A673 (cell line): ENCODE measurements around the gene FZD10. TPM values are rescaled to one million over a fixed set of nuclear protein-coding genes. Genes with fewer than 3 reads are reported as not detected.

ENCODE experiments used
- BruUV-seq: library from RNA; stranded (reverse); fragments of 400-500 nt; replicated peaks from 2 replicates; lab custom pipeline; 2021; lab: Mats Ljungman, UMichigan
- CTCF ChIA-PET: fragments of 300-600 bp; sonication (Branson Sonifier 250); formaldehyde crosslinking; loops from one replicate; lab custom pipeline; 2022; ENCODE audit warnings: antibody characterized with exemption; lab: Charles Lee
- POLR2A ChIA-PET: fragments of 300-600 bp; sonication (Branson Sonifier 250); formaldehyde crosslinking; loops from one replicate; lab custom pipeline; 2022; ENCODE audit warnings: antibody characterized with exemption; ENCODE audit not compliant: low non-redundant PET; lab: Charles Lee
- DNase-seq: peaks from one replicate; pipeline ENCODE4 v3.0.0-alpha.2; 2015; ENCODE audit warnings: low spot score
- H3K27ac ChIP-seq: fragments of 200-600 bp; sonication (generic); 2 replicates; pipeline ENCODE4 v1.5.1; 2016; ENCODE audit warnings: mixed run types, low read depth, mild to moderate bottlenecking, mixed read lengths, antibody characterized with exemption, low read length; ENCODE audit not compliant: poor library complexity, severe bottlenecking
- H3K27me3 ChIP-seq: fragments of 200-600 bp; sonication (generic); replicated peaks from 2 replicates; pipeline ENCODE4 v1.6.1; 2017; ENCODE audit warnings: mixed run types, low read depth, mild to moderate bottlenecking, mixed read lengths, antibody characterized with exemption, low read length; ENCODE audit not compliant: insufficient read depth, poor library complexity
- H3K36me3 ChIP-seq: fragments of 200-600 bp; sonication (generic); 2 replicates; pipeline ENCODE4 v1.6.1; 2016; ENCODE audit warnings: mixed run types, mild to moderate bottlenecking, mixed read lengths, antibody characterized with exemption, low read length; ENCODE audit not compliant: insufficient read depth, poor library complexity, severe bottlenecking
- H3K4me1 ChIP-seq: fragments of 200-600 bp; sonication (generic); 2 replicates; pipeline ENCODE4 v1.6.1; 2017; ENCODE audit warnings: mixed run types, mild to moderate bottlenecking, mixed read lengths, antibody characterized with exemption, low read length; ENCODE audit not compliant: insufficient read depth, poor library complexity, severe bottlenecking
- H3K4me3 ChIP-seq: fragments of 200-600 bp; sonication (generic); 2 replicates; pipeline ENCODE4 v1.5.1; 2016; ENCODE audit warnings: low read depth, mixed run types, mild to moderate bottlenecking, mixed read lengths, low read length; ENCODE audit not compliant: poor library complexity, severe bottlenecking
- H3K9me3 ChIP-seq: fragments of 200-600 bp; sonication (generic); 2 replicates; pipeline ENCODE4 v1.6.1; 2016; ENCODE audit warnings: mixed run types, low read depth, mild to moderate bottlenecking, mixed read lengths, antibody characterized with exemption, low read length; ENCODE audit not compliant: poor library complexity, severe bottlenecking
- CTCF ChIP-seq: fragments of 300-800, 200-600 bp; sonication (generic); conservative IDR thresholded peaks from 2 replicates; pipeline ENCODE4 v1.5.1; 2017; ENCODE audit warnings: low read depth, mild to moderate bottlenecking, antibody characterized with exemption, low read length, moderate library complexity, mixed read lengths
- EZH2 ChIP-seq: fragments of 200-600 bp; sonication (generic); IDR thresholded peaks from 2 replicates; pipeline ENCODE4 v1.6.1; 2017; ENCODE audit warnings: borderline replicate concordance, low read depth, mild to moderate bottlenecking, mixed read lengths, antibody characterized with exemption, low read length; ENCODE audit not compliant: poor library complexity, severe bottlenecking
- intact Hi-C: fragments of 100-400 bp; cut with micrococcal nuclease; formaldehyde crosslinking; loops from one replicate; pipeline ENCODE4 v1.10.0; 2022; ENCODE audit not compliant: unreplicated experiment
- total RNA-seq: library from RNA; stranded (reverse); gene quantifications from 2 replicates; pipeline ENCODE4 v1.2.3, GENCODE V29; 2021

FZD10 gene
- total RNA-seq, 1 experiment from 2014 or later = not detected

- POLR2A ChIA-PET = no interaction called here
- intact Hi-C loops = no loop called here
- H3K9me3 ChIP-seq = no peaks in the 10 kb centered on the region
- H3K27ac ChIP-seq = no peak overlapping the region
- no peak overlapping the region for H3K4me3 ChIP-seq
- no peaks in the 10 kb centered on the region for H3K4me1 ChIP-seq
- H3K27me3 ChIP-seq = peaks cover 6% of the 10 kb centered on the region
- TF ChIP-seq CTCF (no peak), EZH2 (no peak)
- no peaks in the 10 kb centered on the region for H3K36me3 ChIP-seq
- BruUV-seq = no TSS peak
- CTCF ChIA-PET = no interaction called here
- no peak for DNase-seq
Measured at GRCh38 chr12:130130346-130130745, 31.9 kb upstream of the FZD10 start.

- Histone ChIP-seq H3K36me3 (no peaks in the 10 kb centered on the region), H3K27ac (no peak overlapping the region), H3K4me1 (no peaks in the 10 kb centered on the region), H3K9me3 (no peaks in the 10 kb centered on the region), H3K4me3 (no peak overlapping the region), H3K27me3 (peaks cover 6% of the 10 kb centered on the region)
- ChIA-PET CTCF (no interaction called here), POLR2A (no interaction called here)
- TF ChIP-seq EZH2 (no peak), CTCF (no peak)
- intact Hi-C loops = no loop called here
- DNase-seq = no peak
- no TSS peak for BruUV-seq
Measured at GRCh38 chr12:130131025-130131424, 31.2 kb upstream of the FZD10 start.

- BruUV-seq = no TSS peak
- Histone ChIP-seq H3K27ac (no peak overlapping the region), H3K9me3 (no peaks in the 10 kb centered on the region), H3K36me3 (no peaks in the 10 kb centered on the region), H3K4me3 (no peak overlapping the region), H3K4me1 (no peaks in the 10 kb centered on the region), H3K27me3 (peaks cover 6% of the 10 kb centered on the region)
- no peak for TF ChIP-seq CTCF
- TF ChIP-seq EZH2 = no peak
- intact Hi-C loops = no loop called here
- no peak for DNase-seq
- ChIA-PET POLR2A (no interaction called here), CTCF (no interaction called here)
Measured at GRCh38 chr12:130131801-130132200, 30.5 kb upstream of the FZD10 start.
